ENCODE measurements around the gene ARHGEF12.

DNA sequence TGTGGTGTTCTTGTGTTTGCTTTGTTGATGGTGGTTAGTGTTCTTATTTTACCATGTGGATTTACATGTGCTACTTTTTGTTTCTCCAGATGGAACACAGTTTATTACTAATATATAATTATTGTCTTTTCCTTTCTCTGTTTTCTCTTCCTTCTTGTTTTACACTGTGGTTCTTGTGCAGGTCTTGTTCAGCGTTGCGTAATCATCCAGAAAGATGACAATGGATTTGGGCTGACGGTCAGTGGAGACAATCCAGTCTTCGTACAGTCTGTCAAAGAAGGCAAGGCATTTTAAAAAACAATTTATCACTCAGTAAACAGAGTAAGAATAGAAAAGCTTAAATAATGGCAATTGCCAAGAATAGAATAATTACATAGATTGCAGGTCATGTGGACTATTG, 84.4 kb downstream of the ARHGEF12 start:
- TF ChIP-seq, protein P1, sequence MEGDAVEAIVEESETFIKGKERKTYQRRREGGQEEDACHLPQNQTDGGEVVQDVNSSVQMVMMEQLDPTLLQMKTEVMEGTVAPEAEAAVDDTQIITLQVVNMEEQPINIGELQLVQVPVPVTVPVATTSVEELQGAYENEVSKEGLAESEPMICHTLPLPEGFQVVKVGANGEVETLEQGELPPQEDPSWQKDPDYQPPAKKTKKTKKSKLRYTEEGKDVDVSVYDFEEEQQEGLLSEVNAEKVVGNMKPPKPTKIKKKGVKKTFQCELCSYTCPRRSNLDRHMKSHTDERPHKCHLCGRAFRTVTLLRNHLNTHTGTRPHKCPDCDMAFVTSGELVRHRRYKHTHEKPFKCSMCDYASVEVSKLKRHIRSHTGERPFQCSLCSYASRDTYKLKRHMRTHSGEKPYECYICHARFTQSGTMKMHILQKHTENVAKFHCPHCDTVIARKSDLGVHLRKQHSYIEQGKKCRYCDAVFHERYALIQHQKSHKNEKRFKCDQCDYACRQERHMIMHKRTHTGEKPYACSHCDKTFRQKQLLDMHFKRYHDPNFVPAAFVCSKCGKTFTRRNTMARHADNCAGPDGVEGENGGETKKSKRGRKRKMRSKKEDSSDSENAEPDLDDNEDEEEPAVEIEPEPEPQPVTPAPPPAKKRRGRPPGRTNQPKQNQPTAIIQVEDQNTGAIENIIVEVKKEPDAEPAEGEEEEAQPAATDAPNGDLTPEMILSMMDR (IDR thresholded peaks at IDR 0.05; ENCODE audit: insufficient read depth, low read length, poor library complexity, severe bottlenecking), result no peak
- TF ChIP-seq EZH2phosphoT487 (conservative IDR thresholded peaks at IDR 0.05; ENCODE audit: low read length), result no peak
